Heart left ventricle (tissue), 13 donors: ENCODE measurements around the gene NEURL1.

Experiments used
- POLR2A ChIP-seq, 2 donors: fragments of 450-650 bp; IDR thresholded peaks; one replicate each; pipeline ENCODE4 v1.6.1; 2017; ENCODE audit warnings: antibody characterized with exemption in 2 of 2, mild to moderate bottlenecking in 2 of 2, moderate library complexity in 2 of 2
- TF ChIP-seq, protein P1 (sequence below), 12 donors: fragments of 200-600 bp; sonication (generic) in 4 of 12; IDR thresholded peaks; one replicate each; pipeline versions ENCODE4 v1.5.0 to v1.8.0; 2018 to 2022; ENCODE audit warnings: antibody characterized with exemption in 12 of 12, mild to moderate bottlenecking in 5 of 12
- donor health status: ischemic (EF 13 %, LVEDD 7.1; RV severe dilation, severe dysfunction).
- donor health status: DM: no; HTN: yes; CAD: no.
- donor health status: DM: no; HTN: no; CAD: no.
- donor health status: ischemic (EF 25% LVEDD 6.9; RV normal size, moderate dysfunction).
- donor health status: ischemic (EF 25% LVEDD 5.7; RV mildly dilated, moderate dysfunction).
- donor health status: ischemic (EF 35%, LVEDD 5.7; RV mildly dilated, moderate dysfunction).
- donor health status: nonischemic (EF 11% LVEDD 7.7; RV severe dilation, severe dysfunction).
- donor health status: DM: yes; HTN: yes; CAD: no.
- donor health status: PGD.
- donor health status: ischemic (EF 29% LVEDD 5.4; RV normal size, mild dysfunction).
- donor health status: nonischemic (EF 23%, LVEDD 6.1; RV moderate dilation, normal function).

- TF ChIP-seq, protein P1, sequence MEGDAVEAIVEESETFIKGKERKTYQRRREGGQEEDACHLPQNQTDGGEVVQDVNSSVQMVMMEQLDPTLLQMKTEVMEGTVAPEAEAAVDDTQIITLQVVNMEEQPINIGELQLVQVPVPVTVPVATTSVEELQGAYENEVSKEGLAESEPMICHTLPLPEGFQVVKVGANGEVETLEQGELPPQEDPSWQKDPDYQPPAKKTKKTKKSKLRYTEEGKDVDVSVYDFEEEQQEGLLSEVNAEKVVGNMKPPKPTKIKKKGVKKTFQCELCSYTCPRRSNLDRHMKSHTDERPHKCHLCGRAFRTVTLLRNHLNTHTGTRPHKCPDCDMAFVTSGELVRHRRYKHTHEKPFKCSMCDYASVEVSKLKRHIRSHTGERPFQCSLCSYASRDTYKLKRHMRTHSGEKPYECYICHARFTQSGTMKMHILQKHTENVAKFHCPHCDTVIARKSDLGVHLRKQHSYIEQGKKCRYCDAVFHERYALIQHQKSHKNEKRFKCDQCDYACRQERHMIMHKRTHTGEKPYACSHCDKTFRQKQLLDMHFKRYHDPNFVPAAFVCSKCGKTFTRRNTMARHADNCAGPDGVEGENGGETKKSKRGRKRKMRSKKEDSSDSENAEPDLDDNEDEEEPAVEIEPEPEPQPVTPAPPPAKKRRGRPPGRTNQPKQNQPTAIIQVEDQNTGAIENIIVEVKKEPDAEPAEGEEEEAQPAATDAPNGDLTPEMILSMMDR (IDR thresholded peaks at IDR 0.05) = no peak
- TF ChIP-seq POLR2A (IDR thresholded peaks at IDR 0.05) = no peak
These were observed 18.7 kb downstream of the NEURL1 start for GRCh38 chr10:103512166-103512565.
